ENCODE data around the gene LASP1.

DNA sequence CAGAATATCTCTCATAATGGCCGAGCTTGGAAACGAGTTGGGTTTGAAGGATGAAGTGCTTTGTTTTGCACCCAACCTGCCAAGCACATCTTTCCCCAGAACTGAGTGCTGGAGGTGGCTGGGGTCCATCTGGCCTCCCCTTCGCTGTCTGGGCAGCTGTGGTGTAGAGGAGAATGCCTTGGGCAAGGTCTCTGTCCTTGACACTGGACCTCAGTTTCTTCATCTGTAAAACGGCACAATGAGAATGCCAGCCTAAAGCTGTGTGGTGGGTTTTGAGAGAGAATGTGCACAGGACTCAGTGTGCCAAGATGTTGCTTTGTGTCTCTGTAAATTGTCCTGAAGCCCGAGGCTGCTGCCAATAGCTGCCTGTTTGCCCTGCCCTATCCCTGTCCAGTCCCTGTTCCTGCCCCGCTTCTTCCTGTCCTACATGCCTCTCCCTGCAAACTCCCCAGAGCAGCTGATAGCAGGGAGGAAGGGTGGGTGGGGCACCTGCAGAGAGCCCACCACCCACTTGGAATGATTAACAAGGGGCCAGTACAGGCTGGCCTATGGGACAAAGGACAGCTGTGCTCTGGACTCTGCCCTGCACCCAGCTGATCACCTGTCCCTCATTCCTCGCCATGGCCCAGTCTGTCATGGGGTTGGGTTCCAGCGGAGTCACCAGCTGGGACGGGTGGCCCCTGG, 15.3 kb downstream of the LASP1 start:
- TF ChIP-seq EZH2 (IDR thresholded peaks at IDR 0.05; ENCODE audit: insufficient read depth, poor library complexity, severe bottlenecking) = no peak
- no peak for TF ChIP-seq EZH2phosphoT487 (IDR thresholded peaks at IDR 0.05; ENCODE audit: insufficient read depth, low read depth)

Data from GM23248 (cell line).